NCI-H2171 (cell line): ENCODE results near the gene IL18RAP.

Experiments used
- DNase-seq: peaks from one replicate; lab custom pipeline; 2025; lab: John Stamatoyannopoulos, UW

IL18RAP gene

DNA sequence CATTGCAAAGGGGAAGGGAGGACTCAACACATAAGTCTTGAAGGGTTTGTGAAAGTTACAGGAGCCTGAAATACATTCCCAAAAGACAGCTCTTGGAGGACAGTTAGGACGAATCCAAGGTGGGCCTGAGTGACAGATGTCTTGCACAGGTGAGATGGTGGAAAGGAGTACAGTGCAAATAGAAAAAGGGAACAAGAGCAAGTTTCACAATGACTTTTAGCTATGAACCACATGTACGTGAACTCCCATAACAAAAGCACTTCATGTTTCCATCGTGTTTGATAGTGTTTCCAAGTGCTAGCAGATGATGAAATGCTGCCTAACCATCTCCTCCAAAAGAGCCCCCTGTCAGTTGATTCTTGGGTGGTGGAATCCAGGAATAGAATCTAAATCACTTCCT lies 1.8 kb downstream of the IL18RAP start:
- no peak for DNase-seq

DNA sequence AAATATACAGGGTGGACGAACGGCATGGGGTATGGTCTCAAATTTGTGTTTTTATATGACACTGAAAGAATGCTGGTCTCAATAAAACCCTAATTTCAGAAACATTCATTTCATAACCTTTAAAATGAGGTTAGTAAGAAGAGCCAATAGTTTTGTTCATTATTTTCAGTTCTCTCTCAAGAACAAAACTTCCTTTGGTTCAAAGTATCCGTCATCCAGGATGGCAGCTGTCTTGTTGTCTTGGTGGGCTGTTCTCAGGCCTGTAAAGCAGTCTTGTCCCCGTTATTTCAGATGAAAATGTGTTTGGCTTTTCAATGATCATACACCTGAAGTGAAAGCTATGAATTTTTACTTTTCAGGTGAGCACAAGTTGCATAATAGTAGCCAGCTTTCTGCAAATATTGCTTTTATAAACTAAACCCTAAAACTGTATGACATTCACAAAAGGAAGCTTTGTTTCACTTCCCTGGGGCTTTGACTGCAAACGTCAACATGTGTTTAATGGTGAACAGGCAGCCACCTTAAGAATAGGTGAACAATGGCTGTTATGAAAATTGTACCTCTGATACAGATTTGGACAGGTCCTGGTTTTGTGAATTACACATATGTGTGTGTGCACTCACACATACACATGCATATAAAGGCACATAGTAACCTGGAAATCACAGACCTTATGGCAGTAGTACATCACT lies 2.6 kb downstream of the IL18RAP start:
- DNase-seq, result no peak

DNA sequence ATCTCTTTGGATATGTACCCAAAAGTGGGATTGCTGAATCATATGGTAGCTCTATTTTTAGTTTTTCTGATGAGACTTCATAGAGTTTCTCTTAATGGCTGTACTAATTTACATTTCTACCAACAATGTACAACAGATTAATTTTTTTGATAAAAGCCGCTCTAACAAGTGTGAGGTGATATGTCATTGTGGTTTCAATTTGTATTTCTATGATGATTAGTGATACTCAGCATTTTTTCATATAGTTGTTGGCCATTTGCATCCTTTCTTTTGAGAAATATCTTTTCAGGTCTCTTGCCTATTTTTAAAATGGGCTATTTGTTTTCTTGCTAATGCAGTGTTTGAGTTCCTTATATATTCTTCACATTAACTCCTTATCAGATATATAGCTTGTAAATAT lies 4.3 kb downstream of the IL18RAP start:
- no peak for DNase-seq

DNA sequence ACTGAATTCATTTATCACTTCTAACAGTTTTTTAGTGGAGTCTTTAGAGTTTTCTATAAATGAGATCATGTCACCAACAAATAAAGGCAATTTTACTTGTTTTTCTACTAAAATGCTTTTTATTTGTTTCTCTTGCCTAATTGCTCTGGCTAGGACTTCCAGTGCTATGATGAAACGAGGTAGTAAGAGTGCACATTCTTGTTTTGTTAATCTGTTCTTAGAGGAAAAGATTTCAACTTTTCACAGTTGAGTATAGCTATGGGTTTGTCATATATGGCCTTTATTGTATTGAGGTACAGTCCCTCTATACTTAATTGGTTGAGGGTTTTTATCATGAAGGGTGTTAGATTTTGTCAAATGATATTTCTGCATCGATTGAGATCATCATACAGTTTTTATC lies 5.6 kb downstream of the IL18RAP start:
- no peak for DNase-seq

DNA sequence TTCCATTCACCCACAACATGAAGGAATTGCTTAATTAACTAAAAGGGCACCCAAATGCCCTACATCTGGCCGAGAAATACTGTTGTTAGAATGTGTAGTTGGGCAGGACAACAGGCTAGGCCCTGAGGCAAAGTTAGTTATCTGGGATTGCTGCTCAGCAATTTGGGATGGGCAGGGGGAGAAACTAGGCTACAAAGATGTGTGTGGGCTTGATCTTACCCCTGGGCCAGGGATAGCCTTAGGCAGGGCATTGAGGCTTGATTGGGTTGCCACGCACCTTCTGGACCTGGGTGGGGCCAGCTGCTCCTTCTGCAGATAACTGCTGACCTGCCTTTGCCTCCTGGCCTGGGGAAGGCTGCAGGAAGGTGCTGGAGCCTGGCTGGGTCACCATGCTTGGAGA lies 9.4 kb downstream of the IL18RAP start:
- no peak for DNase-seq

DNA sequence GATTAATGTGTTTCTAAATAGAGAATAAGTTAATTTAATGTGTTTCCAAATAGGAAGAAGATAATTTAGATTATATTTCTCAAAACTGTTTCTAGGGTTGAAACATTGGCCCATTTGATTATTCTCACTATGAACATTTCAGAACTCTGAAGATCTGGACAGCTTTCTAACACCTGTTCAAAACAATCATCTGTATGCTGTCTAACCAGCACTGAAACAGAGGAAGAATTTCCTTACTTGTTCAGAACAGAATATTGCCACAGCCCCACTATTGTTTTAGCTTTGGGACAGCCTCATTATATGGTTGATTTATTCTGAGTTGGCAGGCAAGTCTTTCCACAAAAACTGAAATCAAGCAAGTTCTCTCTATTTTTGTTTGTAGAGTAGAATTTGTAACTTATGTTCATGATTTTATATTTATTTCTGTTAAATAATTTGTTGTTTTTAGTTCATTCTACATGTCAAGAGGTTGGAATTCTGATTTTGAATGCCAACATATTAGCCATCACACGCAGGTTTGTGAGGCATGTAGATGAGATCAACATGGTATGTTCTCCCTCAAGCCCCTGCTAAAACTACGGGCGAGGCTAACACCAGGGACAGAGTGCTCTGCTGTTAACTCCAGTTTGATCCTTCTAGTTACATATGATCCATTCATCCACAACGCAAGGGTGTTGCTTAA lies 11.2 kb downstream of the IL18RAP start:
- no peak for DNase-seq

DNA sequence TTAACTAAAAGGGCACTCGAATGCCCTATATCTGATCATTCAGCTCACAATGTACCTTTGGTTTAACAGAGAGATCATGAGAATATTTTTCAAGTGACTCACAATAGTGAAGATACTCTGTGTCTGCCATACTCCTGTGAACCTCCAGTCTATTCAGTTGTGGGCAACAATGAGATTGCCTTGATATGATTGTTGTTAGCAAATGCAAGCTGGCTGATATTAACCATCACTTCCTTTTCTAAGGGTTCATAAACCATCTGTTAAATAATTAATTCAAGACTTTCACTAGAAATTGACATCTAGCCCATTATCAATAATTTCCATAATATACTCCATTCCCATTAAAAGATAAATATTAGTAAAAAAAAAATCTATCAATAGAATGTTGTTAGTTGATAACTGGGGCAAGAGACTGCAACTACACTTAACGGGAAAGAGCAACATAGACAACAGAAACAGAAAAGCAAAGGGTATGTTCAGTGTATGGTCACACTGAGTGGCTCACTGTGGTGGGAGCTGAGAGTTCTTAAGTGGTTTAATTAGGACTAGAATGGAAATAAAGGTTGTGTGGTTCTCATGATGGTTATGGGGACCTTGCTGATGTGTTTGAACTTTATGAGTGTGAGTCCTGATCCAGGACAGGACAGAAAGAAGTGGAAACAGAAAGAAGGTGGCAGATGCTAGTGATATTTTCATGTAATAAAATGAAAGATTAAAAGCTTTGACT lies 11.9 kb downstream of the IL18RAP start:
- no peak for DNase-seq

DNA sequence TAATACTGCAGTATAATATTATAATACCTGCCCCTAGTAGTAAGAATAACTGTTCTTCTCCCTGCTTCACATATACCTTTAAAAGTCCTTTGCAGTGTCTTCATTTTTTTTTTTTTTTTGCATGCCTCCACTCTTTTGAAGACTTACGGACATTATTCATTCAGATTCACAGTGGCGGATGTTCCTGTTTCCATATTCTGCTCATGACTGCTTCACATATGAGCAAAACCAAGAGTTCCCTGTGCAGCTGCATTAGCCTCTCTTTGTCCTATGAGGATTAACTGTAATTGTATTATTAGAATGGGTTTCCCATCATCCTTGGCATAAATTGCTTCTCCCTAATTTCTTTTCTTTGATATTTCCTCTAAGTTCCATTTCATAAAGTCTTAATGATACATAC lies 12.8 kb downstream of the IL18RAP start:
- no peak for DNase-seq

DNA sequence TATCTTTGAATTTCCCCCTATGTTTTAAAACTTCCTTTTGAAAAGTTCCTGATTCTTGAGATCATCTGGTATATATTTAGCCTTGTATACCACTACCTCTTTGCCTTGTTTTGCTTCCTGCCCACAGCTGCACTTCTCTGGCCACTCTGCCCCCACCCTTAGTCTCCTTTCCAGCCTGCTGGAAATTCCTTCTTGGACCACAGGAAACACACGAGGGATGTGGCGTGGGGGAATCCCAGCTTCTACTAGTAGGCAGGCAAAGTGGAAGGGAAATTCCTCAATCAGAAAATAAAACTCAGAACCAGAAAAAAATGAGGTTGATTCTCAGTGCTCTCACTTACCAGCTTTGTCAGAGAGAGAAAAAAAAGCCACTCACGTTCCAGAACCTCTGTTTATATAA lies 13.4 kb downstream of the IL18RAP start:
- DNase-seq, result no peak

DNA sequence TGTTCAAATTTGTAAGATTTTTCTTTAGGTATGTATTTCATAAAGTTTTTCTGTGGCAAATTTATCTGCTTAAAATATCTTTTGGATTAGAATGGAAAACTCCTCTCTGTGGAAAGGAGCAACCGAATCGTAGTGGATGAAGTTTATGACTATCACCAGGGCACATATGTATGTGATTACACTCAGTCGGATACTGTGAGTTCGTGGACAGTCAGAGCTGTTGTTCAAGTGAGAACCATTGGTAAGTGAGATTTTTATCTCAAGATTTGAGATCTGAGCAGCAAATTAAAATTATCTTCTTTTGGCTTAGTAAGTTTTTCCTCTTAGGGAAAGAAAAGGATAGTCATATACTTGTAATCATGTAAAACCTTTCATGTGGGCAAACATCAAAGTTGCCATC lies 14.2 kb downstream of the IL18RAP start:
- DNase-seq, result no peak

DNA sequence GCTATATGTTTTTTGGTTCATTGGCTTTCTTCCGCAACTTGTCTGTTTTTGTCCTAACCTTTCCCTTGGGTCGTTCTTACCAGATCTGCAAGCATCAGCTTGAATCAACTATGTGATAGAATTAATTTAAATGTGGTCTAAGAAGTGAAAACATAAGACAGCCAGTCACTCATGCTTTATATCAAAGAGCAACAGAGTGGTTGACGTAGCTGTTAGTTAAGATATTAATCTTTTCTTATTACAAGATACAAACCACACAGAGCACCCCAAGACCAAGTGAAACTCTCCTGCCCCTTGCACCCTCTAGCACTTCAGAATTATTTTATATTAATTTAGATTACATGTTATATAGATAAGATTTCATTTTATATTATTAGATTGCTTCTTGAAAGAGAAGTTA lies 15.2 kb downstream of the IL18RAP start:
- DNase-seq, result no peak

DNA sequence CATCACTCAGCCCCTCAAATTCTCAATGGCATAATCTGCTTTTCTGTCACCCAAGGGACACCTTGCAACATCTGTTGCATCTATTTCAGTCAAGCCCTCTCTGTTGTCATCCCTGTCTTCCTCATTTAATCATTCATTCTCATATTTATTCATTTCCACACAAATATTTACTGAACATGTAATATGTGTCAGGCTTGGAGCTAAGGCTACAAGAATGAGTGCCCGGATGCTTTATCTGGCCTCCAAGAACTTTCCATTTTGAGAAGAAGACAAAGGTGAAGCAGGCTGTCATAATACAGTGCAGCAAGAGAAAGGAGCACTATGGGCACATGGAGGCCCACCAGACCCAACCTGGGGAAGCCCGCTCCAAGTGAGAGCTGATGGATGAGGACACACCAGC lies 15.6 kb downstream of the IL18RAP start:
- DNase-seq, result no peak

DNA sequence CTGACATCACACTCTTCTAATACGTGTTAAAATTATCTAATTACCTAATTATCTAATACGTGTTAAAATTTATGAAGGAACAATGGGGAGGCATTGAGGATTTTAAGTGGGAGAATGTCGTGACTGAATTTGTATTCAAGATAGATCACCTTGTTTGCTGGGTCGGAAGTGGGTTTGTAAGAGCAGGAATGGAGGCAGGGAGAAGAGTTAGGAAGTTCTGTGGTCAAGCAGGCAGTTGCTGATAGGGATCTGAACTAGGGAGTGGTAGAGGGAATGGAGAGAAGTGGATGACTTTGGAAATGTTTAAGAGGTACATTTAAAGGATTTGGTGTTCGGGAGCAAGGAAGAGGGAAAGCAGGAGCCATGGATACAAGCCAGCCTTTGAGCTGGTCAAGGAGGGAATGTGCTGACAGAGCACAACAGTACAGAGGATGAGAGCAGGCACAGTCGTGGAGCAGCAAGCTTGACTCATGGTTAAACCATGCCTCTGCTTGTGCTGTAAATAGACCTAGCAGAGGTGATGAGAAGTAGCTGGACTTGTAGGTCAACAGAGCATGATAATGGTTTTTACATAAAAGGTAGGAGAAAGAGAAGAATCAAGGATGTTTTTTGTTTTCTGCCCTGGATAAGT lies 16.2 kb downstream of the IL18RAP start:
- DNase-seq, result no peak

DNA sequence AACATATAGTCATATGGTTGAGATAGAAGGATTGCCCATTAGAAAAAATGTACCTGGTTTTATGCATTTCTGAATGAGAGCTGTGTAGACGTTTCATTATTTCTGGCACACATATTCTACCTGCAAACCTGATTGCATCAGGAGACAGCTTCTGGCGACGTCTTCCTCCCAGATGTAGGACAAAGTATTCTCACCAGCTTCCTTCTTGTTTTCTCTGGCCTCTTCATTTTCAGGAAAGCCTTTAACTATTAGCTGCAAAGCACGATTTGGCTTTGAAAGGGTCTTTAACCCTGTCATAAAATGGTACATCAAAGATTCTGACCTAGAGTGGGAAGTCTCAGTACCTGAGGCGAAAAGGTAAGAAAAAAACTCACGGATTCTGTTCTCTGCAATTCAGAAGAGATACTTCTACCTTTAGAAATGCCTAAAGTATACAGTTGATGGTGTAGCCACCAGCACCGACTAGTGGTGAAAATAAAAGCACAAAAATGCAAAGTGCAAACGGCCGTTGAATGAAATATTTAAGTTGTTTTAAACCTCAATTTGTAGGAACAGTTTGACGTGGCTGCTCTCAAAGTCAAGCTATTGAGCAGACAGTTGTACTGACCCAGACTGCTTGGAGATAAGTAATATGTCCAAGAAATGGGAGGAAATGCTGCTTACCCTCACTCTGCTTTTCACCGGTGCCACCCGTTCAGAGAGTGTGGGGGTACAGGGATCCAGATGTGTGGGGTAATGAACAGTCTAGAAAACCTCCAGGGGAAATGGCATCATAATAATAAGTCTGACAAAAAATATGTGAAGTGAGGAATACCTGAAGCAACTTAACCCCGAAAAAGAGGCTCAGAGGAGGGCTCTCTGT lies 20.2 kb downstream of the IL18RAP start:
- DNase-seq, result no peak

DNA sequence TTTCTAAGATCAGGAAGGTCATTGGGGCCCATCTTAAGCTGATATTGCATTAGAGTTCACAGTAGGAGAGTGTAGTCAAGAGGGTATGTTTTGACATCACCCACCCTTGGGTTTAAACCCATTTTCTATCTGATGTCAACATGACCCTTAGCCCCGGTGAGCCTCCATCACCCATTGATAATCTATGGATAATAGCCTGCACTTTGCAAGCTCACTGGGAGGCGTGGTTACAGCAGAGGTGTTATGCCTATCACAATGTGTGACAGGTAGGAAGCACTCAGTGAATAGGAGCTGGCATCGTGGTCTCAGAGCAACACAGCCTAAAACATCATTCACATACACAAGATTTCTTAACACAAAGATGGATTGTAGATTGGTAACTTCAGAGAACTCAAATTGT lies 21.3 kb downstream of the IL18RAP start:
- no peak for DNase-seq

DNA sequence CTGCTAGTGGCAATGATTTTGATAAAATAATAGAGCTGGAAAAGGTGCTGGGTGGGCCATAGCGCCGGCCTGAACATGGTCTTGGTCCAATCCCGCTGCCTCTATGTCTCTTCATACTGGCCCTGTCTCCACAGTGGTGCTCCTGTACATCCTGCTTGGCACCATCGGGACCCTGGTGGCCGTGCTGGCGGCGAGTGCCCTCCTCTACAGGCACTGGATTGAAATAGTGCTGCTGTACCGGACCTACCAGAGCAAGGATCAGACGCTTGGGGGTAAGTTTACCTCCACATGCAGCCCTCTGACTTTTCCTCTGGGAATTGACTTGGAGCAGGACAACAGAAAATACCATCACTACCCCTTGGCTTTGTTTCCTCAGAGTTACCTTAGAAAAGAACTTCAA lies 24.0 kb downstream of the IL18RAP start:
- no peak for DNase-seq

DNA sequence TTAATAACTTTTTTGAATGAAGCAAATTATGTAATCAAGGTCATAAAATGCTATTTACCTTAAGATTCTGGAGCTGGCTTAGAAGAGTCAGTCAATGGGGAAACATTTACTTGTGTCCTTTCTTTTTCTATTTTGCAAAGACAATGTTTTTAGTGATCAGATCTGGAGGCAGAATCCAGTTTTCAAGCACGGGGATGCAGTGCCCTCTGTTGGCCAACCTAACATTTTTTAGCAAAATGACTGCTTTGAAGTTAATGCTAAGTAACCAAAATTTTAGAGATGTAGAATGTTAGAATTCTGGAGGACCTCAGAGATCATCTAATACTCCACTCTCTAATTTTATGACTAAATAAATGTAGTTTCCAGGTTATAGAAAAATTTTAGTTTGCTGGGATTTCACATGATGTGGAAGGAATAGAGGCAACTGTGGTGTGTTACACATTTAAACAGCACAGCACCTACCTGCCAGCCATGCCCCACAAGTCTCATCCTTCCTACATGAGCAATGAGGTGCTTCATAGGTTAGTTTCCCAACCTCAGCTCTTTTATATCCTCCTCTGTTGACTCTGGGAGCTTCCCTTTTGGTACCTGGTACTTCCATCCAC lies 26.5 kb downstream of the IL18RAP start:
- no peak for DNase-seq

DNA sequence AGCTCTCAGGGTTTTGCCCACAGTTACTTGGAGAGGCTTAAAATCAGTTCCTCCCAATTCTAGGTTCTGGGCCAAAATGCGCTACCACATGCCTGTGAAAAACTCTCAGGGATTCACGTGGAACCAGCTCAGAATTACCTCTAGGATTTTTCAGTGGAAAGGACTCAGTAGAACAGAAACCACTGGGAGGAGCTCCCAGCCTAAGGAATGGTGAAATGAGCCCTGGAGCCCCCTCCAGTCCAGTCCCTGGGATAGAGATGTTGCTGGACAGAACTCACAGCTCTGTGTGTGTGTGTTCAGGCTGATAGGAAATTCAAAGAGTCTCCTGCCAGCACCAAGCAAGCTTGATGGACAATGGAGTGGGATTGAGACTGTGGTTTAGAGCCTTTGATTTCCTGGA lies 29.0 kb downstream of the IL18RAP start:
- DNase-seq, result no peak

DNA sequence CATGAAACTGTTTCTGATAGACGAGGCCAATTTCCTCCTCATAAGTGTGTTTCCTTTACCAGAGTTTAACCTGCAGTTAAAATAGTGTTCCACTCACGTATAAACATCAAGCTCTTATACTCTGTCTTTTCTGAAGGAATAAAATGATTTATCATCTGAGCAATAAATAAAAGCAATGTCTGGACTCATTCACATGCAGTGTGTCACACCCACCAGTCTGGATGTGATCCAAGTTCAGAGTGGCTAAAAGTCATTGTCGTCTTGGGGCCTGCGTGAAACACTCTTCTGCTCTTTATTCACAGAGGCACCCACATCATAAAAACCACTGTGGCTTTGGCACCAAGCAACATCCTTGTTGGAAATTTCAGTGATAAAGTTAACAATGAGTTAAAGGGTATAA lies 30.5 kb downstream of the IL18RAP start:
- DNase-seq, result no peak

DNA sequence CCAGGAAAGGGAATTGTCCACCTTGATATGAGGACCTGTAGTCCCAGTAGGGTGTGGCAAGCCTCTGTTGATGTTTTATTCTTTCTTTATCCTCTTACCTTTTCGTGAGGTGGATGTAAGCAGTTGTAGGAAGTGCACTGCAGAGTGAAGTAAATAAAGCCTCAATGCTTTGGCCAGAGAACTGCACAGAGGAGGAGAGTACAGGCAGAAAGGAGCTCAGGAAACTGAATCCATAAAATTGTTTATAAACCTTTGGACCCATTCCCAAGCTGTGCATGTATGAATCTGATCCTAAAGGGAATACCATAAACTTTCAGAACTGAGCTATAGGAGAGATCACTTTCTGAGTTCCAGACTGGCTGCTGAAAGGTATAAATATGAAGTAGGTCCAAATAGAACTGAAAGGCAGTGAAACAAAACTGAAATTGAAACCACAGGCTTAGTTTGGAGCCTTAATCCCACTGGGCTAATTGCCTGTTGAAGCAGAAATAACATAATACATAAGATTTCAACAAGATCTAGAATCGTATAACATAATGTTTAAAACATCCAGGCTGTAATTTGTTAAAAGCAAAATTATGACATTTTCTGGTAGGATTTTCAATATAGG lies 32.2 kb downstream of the IL18RAP start:
- DNase-seq, result no peak

DNA sequence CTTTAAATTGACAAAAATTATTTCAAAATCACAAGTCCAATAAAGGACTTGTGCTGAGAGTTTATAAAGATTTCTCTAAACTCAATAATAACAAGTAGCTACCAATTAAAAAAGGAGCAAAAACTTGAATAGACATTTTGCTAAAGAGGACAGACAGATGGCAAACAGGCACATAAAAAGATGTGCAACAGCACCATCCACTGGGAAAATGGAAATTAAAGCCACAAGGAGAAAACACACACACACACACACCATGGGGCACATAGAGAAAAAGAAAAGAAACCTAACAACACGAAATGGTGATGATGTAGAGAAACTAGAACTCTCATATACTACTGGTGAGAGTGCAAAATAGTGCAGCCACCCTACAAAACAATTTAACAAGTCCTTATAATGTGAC lies 37.5 kb downstream of the IL18RAP start:
- no peak for DNase-seq
